Gastroesophageal sphincter (tissue), 4 donors: ENCODE measurements around the gene GRSF1. TPM values are rescaled to one million over a fixed set of nuclear protein-coding genes. Genes with fewer than 3 reads are reported as not detected.
A peak's percentile ranks its signal among the peaks of the same experiment; 100 is the strongest.

ENCODE experiments used
- ATAC-seq: fragments of 150-250 bp; one replicate; pipeline ENCODE4 v1.9.1; 2016; ENCODE audit warnings: mild to moderate bottlenecking, moderate library complexity
- H3K27ac ChIP-seq, 4 donors: fragments of 200-600 bp; sonication (generic) in 3 of 4; 1 replicate in 3 of 4; 2 replicates in 1 of 4; pipeline ENCODE4 v1.5.1; 2016 to 2019
- H3K27me3 ChIP-seq: fragments of 200-600 bp; sonication (generic); one replicate; pipeline ENCODE4 v1.5.1; 2019
- H3K36me3 ChIP-seq, 2 donors: fragments of 200-600 bp; sonication (generic); one replicate each; pipeline ENCODE4 v1.5.1; 2019; ENCODE audit warnings: control low read depth in 1 of 2
- H3K4me1 ChIP-seq, 3 donors: fragments of 200-600 bp; sonication (generic); 1 replicate in 2 of 3; 2 replicates in 1 of 3; pipeline ENCODE4 v1.5.1; 2016 to 2019; ENCODE audit warnings: control low read depth in 2 of 3
- H3K4me3 ChIP-seq, 2 donors: fragments of 200-600 bp; sonication (generic); one replicate each; pipeline ENCODE4 v1.5.1; 2019; ENCODE audit warnings: mild to moderate bottlenecking in 1 of 2, moderate library complexity in 1 of 2
- H3K9me3 ChIP-seq, 3 donors: fragments of 200-600 bp; sonication (generic); one replicate each; pipeline ENCODE4 v1.5.1; 2017 to 2019; ENCODE audit warnings: control low read depth in 2 of 3
- EP300 ChIP-seq: sonication (generic); formaldehyde crosslinking; IDR thresholded peaks from one replicate; pipeline ENCODE4 v1.6.1; 2017; ENCODE audit warnings: antibody characterized with exemption, mild to moderate bottlenecking
- POLR2A ChIP-seq, 2 donors: fragments of 450-650 bp; IDR thresholded peaks; one replicate each; pipeline ENCODE4 v1.6.1; 2017; ENCODE audit warnings: antibody characterized with exemption in 2 of 2, mild to moderate bottlenecking in 2 of 2, moderate library complexity in 1 of 2
- POLR2AphosphoS5 ChIP-seq: sonication (generic); formaldehyde crosslinking; IDR thresholded peaks from one replicate; pipeline ENCODE4 v1.6.1; 2017; ENCODE audit warnings: antibody characterized with exemption
- WGBS, 2 donors: methylation state at CpG; one replicate each; pipeline ENCODE4 v1.1.5; 2018; ENCODE audit warnings: low coverage in 1 of 2; 5-methylcytosine and 5-hydroxymethylcytosine counted together
- total RNA-seq, 4 donors: library from RNA; depleted of rRNA; stranded (reverse); fragments of >200 nt; gene quantifications; one replicate each; pipeline ENCODE4 v1.1.0, GENCODE V29; 2016
- TF ChIP-seq, protein P1 (sequence below), 4 experiments: fragments of 200-600 bp in 2 of 4; fragments of 450-650 bp in 2 of 4; sonication (generic) in 1 of 4; IDR thresholded peaks; one replicate each; pipeline ENCODE4 v1.5.1; 2017 to 2019; ENCODE audit warnings: antibody characterized with exemption in 4 of 4, mild to moderate bottlenecking in 2 of 4, moderate library complexity in 2 of 4

GRSF1 gene, protein sequence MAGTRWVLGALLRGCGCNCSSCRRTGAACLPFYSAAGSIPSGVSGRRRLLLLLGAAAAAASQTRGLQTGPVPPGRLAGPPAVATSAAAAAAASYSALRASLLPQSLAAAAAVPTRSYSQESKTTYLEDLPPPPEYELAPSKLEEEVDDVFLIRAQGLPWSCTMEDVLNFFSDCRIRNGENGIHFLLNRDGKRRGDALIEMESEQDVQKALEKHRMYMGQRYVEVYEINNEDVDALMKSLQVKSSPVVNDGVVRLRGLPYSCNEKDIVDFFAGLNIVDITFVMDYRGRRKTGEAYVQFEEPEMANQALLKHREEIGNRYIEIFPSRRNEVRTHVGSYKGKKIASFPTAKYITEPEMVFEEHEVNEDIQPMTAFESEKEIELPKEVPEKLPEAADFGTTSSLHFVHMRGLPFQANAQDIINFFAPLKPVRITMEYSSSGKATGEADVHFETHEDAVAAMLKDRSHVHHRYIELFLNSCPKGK
- 10 to 100 TPM; 60.7 to 73.5 (median 63.5) TPM for total RNA-seq

DNA sequence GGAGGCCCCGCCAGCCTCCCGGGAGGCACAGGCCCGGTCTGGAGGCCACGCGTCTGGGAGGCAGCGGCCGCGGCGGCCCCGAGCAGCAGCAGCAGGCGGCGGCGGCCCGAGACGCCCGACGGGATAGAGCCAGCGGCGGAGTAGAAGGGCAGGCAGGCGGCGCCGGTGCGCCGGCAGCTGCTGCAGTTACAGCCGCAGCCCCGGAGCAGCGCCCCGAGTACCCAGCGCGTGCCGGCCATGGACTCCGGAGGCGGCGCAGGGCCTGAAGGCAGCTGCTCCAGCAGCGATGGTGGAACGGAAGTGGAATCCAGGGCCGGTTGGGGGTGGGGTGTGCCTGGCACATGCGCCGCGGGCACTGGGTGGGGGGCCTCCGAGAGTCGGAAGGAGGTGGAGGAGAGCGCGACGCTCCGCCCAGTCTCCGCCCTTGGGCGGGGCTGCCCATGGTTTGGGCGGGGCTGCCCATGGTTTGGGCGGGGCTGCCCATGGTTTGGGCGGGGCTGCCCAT lies at the start of gene GRSF1:
TSS of gene GRSF1 (minus strand) at position 302 of the 505 bp plus-strand sequence. CDS start at position 239, 63 bp downstream.
- Histone ChIP-seq H3K36me3 (peaks cover 0 to 14% of the 10 kb centered on the region in 2 donors), H3K9me3 (no peaks in the 10 kb centered on the region), H3K4me3 (peak within 1 kb of the TSS; percentile 80 to 99), H3K27me3 (no peaks in the 10 kb centered on the region), H3K27ac (peak within 1 kb of the TSS; percentile 89 to 99 (median 96)), H3K4me1 (peaks cover 0 to 33% (median 15%) of the 10 kb centered on the region in 3 donors)
- TF ChIP-seq POLR2A (IDR thresholded peaks at IDR 0.05): peak; percentile 64 to 69
- TF ChIP-seq, protein P1, sequence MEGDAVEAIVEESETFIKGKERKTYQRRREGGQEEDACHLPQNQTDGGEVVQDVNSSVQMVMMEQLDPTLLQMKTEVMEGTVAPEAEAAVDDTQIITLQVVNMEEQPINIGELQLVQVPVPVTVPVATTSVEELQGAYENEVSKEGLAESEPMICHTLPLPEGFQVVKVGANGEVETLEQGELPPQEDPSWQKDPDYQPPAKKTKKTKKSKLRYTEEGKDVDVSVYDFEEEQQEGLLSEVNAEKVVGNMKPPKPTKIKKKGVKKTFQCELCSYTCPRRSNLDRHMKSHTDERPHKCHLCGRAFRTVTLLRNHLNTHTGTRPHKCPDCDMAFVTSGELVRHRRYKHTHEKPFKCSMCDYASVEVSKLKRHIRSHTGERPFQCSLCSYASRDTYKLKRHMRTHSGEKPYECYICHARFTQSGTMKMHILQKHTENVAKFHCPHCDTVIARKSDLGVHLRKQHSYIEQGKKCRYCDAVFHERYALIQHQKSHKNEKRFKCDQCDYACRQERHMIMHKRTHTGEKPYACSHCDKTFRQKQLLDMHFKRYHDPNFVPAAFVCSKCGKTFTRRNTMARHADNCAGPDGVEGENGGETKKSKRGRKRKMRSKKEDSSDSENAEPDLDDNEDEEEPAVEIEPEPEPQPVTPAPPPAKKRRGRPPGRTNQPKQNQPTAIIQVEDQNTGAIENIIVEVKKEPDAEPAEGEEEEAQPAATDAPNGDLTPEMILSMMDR (IDR thresholded peaks at IDR 0.05): peak in 2 of 4 experiments; percentile 32 to 34
- TF ChIP-seq EP300: no peak
- peak; percentile 76 for TF ChIP-seq POLR2AphosphoS5
- ATAC-seq: peak; percentile 96
- 0% methylated on average over 2 of the region's 51 CpGs; no CpG with 5 or more reads in 1 of the 2 donors for WGBS, 2 donors

DNA sequence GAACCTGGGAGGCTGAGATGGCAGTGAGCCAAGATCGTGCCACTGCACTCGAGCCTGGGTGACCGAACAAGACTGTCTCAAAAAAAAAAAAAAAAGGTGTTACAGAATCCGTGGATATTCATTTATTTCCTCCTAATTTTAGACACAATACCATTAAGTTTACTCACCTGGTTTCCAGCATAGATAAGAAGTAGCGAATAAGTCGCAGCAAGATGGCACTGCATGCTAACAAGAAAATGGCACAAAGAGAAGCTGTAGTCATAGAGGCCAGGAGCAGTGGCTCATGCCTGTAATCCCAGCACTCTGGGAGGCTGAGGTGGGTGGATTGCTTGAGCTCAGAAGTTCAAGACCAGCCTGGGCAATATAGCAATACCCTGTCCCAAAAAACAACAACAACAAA lies 45.5 kb upstream of the GRSF1 start:
- no peak overlapping the region for H3K4me3 ChIP-seq
- H3K4me1 ChIP-seq: no peaks in the 10 kb centered on the region
- TF ChIP-seq EP300 (no peak), POLR2AphosphoS5 (no peak)
- ATAC-seq: no peak
- H3K27me3 ChIP-seq: no peaks in the 10 kb centered on the region
- no peaks in the 10 kb centered on the region for H3K36me3 ChIP-seq
- WGBS, 2 donors: 46% methylated on average over 6 of the region's 6 CpGs; no CpG with 5 or more reads in 1 of the 2 donors
- no peaks in the 10 kb centered on the region for H3K9me3 ChIP-seq
- H3K27ac ChIP-seq: no peak overlapping the region

DNA sequence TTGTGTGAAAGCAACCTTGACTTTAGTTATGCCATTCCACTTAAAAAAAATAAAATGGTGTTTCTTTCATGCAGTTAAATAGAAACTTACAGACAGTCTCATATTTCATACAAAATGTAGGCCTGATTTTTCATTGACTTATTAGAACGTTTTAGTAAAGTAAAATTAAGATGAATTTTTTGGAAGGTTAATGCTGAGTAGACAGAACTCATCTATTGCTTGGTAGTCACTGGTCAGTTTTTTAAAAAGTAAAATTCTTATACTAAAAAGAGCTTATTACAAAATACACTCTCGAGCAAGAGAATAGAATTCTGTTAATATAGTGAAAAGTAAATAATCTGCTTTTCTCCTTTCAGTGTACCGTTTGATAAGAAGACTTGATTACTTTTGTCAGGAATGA lies 41.0 kb upstream of the GRSF1 start:
- Histone ChIP-seq H3K27me3 (no peaks in the 10 kb centered on the region), H3K27ac (no peak overlapping the region), H3K36me3 (no peaks in the 10 kb centered on the region), H3K4me3 (no peak overlapping the region), H3K9me3 (no peaks in the 10 kb centered on the region), H3K4me1 (no peaks in the 10 kb centered on the region)
- ATAC-seq: no peak
- 68 to 86% methylated on average over 3 of the region's 3 CpGs for WGBS, 2 donors
- TF ChIP-seq, protein P1 (IDR thresholded peaks at IDR 0.05): no peak
- no peak for TF ChIP-seq POLR2A (IDR thresholded peaks at IDR 0.05)
- no peak for TF ChIP-seq EP300
- TF ChIP-seq POLR2AphosphoS5: no peak

DNA sequence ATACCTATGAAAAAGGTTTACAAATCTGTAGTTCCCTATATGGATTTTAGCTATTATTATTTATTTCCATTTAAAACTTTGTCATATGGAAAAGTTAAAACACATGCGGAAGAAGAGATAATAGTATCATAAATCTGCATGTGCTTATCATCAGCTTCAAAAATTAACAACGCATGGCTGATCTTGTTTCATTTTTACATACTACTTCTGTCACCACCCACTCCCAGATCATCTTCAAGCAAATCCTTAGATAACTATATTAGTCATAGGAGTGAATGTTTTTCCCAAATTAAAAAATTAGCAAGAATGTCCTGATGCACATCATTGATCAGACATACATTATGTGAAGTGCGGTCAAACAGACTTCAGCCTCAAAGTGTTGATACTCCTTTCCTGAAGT lies 37.9 kb upstream of the GRSF1 start:
- H3K4me3 ChIP-seq: no peak overlapping the region
- H3K27ac ChIP-seq: no peak overlapping the region
- no peaks in the 10 kb centered on the region for H3K9me3 ChIP-seq
- ATAC-seq: no peak
- no peak for TF ChIP-seq POLR2A (IDR thresholded peaks at IDR 0.05)
- TF ChIP-seq POLR2AphosphoS5: no peak
- TF ChIP-seq, protein P1 (IDR thresholded peaks at IDR 0.05): no peak
- TF ChIP-seq EP300: no peak
- no peaks in the 10 kb centered on the region for H3K27me3 ChIP-seq
- H3K4me1 ChIP-seq: no peaks in the 10 kb centered on the region
- no peaks in the 10 kb centered on the region for H3K36me3 ChIP-seq
- WGBS, 2 donors: 72 to 82% methylated on average over 3 of the region's 3 CpGs

DNA sequence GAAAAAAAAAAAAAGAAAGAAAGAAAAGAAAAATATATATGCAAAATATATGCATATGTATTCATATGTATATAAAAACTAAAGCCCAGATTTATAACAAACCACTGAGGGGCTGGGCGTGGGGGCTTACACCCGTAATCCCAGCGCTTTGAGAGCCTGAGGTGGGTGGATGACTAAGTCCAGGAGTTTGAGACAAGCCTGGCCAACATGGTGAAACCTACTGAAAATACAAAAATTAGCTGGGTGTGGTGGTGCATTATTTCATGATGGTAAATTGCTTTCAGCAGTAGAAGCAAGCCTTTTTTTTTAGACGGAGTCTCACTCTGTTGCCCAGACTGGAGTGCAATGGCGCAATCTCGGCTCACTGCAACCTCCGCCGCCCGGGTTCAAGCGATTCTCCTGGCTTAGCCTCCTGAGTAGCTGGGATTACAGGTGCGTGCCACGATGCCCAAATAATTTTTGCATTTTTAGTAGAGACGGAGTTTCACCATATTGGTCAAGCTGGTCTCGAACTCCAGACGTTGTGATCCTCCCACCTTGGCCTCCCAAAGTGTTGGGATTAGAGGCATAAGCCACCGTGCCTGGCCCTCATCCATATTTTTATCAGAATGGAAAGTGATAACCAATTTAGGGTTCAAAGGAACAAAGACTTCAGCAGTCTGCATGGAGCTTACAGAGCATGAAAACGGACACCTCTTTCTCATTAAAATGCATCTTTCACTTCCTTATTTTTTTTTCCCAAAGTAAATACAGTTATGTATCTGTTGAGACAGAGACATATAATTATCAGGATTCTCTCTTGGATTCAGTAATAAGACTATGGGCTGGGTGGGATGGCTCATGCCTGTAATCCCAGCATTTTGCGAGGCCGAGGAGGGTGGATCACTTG lies 34.8 kb upstream of the GRSF1 start:
- no peak for ATAC-seq
- Histone ChIP-seq H3K27me3 (no peaks in the 10 kb centered on the region), H3K9me3 (no peaks in the 10 kb centered on the region), H3K27ac (no peak overlapping the region), H3K36me3 (no peaks in the 10 kb centered on the region), H3K4me3 (no peak overlapping the region), H3K4me1 (no peaks in the 10 kb centered on the region)
- 90 to 100% methylated on average over 7 to 19 of the region's 19 CpGs for WGBS, 2 donors
- TF ChIP-seq POLR2A (IDR thresholded peaks at IDR 0.05) (no peak), EP300 (no peak), POLR2AphosphoS5 (no peak)
- TF ChIP-seq, protein P1 (IDR thresholded peaks at IDR 0.05): no peak
